Right ventricle myocardium superior (tissue), 1 donor: Measurements from ENCODE around the gene FKBP11. TPM values are rescaled to one million over a fixed set of nuclear protein-coding genes. Genes with fewer than 3 reads are reported as not detected.
"Not testable (repeated sequence)": the region's sequence is repeated elsewhere in the genome, so short reads cannot be mapped to it uniquely, and the experiment has no call there.

Experiments used
- ATAC-seq: fragments of 200-7000 bp; cut with Tn5 transposase; one replicate; pipeline ENCODE4 v1.9.1; 2020; ENCODE audit warnings: mild to moderate bottlenecking; ENCODE audit not compliant: poor library complexity
- DNase-seq: peaks from one replicate; pipeline ENCODE4 v3.0.0-alpha.2; 2020
- intact Hi-C: fragments of 100-400 bp; cut with DNase I; formaldehyde crosslinking; loops from one replicate; pipeline ENCODE4 v1.11.2; 2022
- total RNA-seq: library from RNA; stranded (reverse); fragmentation: NEBNext Ultra II Directional; extraction: Animal tissue kit (Norgen Biotek cat#: 25700); gene quantifications from one replicate; pipeline ENCODE4 v1.2.1, GENCODE V29; 2021
- donor health status: DM: no; HTN: yes; CAD: no; lungs with severe emphysema.

FKBP11 gene
- total RNA-seq, 1 donor from 2014 or later, result 3.4 TPM

DNA sequence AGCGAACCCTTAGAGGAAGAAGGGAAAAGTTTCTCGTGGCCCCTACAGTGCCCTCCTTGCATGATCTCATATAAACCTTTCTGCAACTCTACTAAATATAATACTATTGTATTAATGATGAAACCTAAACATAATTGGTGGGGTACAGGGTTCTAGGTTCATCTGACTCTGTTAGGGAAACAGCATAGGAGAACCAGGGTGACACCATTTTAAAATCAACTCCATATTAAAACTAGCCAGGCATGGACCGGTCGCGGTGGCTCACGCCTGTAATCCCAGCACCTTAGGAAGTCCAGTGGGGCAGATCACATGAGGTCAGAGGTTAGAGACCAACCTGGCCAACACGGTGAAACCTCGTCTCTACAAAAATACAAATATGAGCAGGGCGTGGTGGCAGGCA, 44.6 kb downstream of the FKBP11 start:
- no peak for DNase-seq
- intact Hi-C loops, result no loop called here
- ATAC-seq, result no peak

DNA sequence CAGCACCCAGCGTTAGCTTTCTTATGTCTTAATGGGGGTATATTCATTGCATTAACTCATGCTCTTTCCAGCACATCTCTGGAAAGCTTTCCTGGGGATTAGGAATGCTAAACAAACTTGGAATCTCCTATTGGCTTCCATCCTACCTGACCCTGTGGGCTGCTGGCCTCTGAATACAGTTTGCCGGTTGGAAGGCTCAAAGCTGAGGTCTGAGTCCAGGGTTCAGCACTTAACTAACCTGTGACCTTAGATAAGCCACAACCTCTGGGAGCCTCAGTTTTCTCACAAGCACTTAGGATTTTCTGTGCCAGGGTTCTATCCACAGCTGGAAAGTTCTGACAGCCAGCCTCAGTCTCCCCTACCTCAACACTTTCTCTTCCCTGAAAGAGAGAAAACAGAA, 46.7 kb downstream of the FKBP11 start:
- DNase-seq (no peak), ATAC-seq (no peak)
- intact Hi-C loops, result no loop called here

DNA sequence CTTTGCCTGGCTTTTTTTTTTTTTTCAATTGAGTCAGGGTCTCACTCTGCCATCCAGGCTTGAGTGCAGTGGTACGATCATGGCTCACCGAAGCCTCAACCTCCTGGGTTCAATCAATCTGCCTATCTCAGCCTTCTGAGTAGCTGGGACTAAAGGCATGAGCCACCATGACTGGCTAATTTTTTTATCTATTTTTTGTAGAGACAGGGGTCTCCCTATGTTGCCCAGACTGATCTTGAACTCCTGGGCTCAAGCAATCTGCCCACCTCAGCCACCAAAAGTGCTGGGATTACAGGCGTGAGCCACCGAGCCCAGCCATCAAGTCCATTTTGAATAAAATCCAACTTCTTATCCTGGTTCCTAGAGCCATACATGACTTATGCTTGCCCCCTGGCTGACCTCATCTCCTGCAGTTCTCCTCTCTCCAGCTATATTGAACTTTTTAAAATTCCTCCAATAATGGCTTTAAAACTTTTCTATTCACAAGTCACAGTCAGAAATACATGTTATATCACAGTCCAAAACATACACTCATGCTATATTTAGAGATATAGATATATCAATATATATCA, 49.3 kb downstream of the FKBP11 start:
- intact Hi-C loops, result no loop called here
- DNase-seq (no peak), ATAC-seq (no peak)

DNA sequence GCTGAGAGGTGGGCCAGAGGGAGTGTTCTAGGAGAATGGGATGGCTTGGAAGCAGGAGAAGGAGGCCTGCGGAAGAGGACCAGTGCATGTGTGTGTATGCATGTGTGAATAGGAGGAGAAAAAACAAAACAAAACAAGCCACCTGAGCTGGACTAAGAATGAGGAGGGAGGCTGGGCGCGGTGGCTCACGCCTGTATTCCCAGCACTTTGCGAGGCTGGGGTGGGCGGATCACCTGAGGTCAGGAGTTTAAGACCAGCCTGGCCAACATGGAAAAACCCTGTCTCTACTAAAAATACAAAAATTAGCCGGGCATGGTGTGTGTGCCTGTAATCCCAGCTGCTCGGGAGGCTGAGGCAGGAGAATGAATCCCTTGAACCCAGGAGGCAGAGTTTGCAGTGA, 51.8 kb downstream of the FKBP11 start:
- DNase-seq, ATAC-seq, intact Hi-C loops: not testable (repeated sequence)

DNA sequence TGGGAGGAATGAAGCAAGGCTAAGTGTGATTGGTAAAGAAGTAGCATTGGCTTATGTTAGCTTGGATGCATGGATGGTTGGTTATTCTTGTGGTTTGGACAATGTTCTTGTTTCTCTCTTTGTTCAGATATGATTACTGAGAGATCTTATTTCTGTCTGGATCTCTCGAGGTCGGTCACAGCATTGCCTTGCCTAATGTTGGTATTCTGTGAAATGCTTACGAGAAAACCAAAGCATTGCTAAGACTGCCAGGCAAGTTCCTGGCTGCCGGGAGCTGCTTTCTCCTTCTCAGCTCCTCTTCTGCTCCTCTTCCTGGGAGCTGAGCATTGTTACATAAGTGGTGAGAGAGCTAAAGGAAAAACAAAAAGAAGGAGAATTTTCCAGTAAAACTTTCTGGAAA, 52.2 kb downstream of the FKBP11 start:
- no peak for DNase-seq
- intact Hi-C loops, result no loop called here
- no peak for ATAC-seq

Other genes with a start within 250 kb of the FKBP11 start
- 17.3 TPM for gene KANSL2, start 243.3 kb downstream of the FKBP11 start, total RNA-seq
- gene CCNT1, start 208.8 kb downstream of the FKBP11 start, total RNA-seq, result 17.5 TPM
- gene ADCY6, start 136.4 kb downstream of the FKBP11 start, total RNA-seq, result 52.1 TPM
- 5.9 TPM for gene CACNB3, start 107.0 kb downstream of the FKBP11 start, total RNA-seq
- gene DDX23, start 73.3 kb downstream of the FKBP11 start, total RNA-seq, result 32.4 TPM
- 0.11 TPM for gene RND1, start 59.6 kb downstream of the FKBP11 start, total RNA-seq
- 43.7 TPM for gene ARF3, start 32.0 kb upstream of the FKBP11 start, total RNA-seq
- 0.40 TPM for gene WNT10B, start 46.2 kb upstream of the FKBP11 start, total RNA-seq
- not detected for gene WNT1, start 52.8 kb upstream of the FKBP11 start, total RNA-seq
- gene DDN, start 73.9 kb upstream of the FKBP11 start, total RNA-seq, result 0.78 TPM
- gene PRKAG1, start 93.3 kb upstream of the FKBP11 start, total RNA-seq, result 92.8 TPM
- gene KMT2D, start 135.3 kb upstream of the FKBP11 start, total RNA-seq, result 38.1 TPM
- gene RHEBL1, start 144.5 kb upstream of the FKBP11 start, total RNA-seq, result 0.48 TPM
- gene DHH, start 169.3 kb upstream of the FKBP11 start, total RNA-seq, result 0.32 TPM
- gene LMBR1L, start 185.4 kb upstream of the FKBP11 start, total RNA-seq, result 30.0 TPM
- 333 TPM for gene TUBA1B, start 205.9 kb upstream of the FKBP11 start, total RNA-seq